Erythroblast (primary cell): Measurements from ENCODE around the gene AKR1A1.
"Not testable (repeated sequence)": the region's sequence is repeated elsewhere in the genome, so short reads cannot be mapped to it uniquely, and the experiment has no call there.

Experiments used
- DNase-seq, 2 experiments: peaks; one replicate each; lab custom pipeline; 2025; lab: John Stamatoyannopoulos, UW
- GATA1 ChIP-seq: IDR thresholded peaks from 2 replicates; pipeline ENCODE4 v1.6.1; 2011; ENCODE audit warnings: low read depth, mild to moderate bottlenecking, control low read depth, low read length, moderate library complexity
- POLR2A ChIP-seq: IDR thresholded peaks from 2 replicates; pipeline ENCODE4 v1.6.1; 2011; ENCODE audit warnings: mild to moderate bottlenecking, low read length

The AKR1A1 gene

DNA sequence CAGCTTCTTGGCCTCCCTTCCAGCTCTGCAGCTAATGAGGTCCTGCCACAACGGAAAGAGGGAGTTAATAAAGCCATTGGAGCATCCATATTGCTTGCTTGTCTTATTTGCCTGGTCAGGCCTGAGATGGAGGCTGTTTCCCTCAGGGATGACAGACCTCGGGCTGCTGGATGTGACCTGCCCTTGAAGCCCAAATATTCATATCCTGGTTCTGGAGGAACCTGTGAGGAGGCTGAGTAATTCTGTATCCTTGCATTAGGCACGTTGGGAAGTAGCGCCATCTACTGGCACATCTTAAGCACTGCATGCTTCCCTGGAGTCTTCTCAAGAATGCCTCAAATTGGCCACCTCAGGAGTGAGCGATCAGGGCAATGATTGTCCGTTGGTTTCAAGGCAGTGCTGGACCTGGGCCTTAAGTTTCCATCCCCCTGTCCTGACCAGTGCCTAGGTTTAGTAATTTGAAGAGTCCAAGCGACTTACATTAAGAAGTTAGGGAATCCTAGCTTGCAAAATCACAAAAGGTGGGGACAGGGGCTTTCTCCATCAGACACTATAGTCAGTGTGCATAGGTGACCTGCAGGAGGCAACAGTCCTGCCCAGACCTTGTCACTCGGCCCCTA is 19.4 kb downstream of the AKR1A1 start:
- TF ChIP-seq GATA1, result no peak
- no peak for TF ChIP-seq POLR2A
- peak; percentile 77 to 89 for DNase-seq

DNA sequence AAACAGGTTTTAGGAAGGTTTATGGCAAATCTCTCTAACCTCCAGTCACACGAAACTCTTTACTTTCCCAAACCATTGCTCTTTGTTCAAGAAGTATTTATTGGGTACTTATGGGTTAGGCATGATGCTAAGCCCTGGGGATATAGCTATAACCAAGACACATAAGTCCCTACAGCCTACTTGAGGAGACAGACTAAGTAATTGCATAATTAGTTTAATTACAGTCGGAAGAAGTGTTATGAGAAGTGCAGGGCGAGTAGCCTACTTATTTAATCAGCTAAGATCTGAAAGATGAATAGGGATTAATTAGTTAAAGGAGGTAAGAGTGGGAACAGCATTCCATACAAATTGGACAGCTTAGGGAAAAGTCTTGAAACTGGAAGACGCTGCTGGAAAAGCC is 20.0 kb downstream of the AKR1A1 start:
- TF ChIP-seq POLR2A (no peak), GATA1 (no peak)
- DNase-seq, result no peak

DNA sequence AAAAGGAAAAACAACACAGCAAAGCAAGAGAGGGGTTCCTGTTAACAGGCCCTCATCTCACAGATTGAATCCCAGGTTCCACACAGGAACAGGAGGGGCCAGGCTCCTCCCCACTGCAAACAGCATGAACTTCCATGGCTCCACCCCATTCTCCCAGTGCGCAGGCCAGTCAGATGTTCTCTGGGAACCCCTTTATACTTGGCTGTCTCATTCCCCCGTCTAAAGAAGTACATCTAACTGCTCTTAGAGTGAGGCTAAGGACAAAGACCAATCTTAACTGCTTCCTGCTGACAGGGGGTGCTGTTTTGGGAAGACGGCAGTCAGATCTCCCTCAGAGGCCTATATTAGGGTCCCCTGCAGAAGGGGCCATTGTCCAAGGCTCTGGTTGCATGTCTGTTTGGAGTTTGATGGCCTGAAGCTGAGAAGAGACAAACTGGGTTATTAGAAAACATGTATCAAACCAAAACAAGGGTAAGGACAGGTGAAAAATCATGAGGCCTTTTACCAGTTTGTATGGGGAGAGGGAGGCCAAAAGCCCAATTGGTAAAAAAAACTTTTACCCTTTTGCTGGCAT is 22.7 kb downstream of the AKR1A1 start:
- no peak for DNase-seq

GRCh38 chr1:45574105-45574626 is 23.5 kb downstream of the AKR1A1 start:
- TF ChIP-seq GATA1 (no peak), POLR2A (no peak)
- DNase-seq, result peak in 1 of 2 experiments; percentile 28

More for the DNA sequence above, 22.7 kb downstream of the AKR1A1 start:
- TF ChIP-seq GATA1, result no peak
- TF ChIP-seq POLR2A, result no peak

- DNase-seq, result peak; percentile 97 to 98
- TF ChIP-seq GATA1 (no peak), POLR2A (no peak)
Measured at GRCh38 chr1:45583264-45583665, 32.6 kb downstream of the AKR1A1 start.

DNA sequence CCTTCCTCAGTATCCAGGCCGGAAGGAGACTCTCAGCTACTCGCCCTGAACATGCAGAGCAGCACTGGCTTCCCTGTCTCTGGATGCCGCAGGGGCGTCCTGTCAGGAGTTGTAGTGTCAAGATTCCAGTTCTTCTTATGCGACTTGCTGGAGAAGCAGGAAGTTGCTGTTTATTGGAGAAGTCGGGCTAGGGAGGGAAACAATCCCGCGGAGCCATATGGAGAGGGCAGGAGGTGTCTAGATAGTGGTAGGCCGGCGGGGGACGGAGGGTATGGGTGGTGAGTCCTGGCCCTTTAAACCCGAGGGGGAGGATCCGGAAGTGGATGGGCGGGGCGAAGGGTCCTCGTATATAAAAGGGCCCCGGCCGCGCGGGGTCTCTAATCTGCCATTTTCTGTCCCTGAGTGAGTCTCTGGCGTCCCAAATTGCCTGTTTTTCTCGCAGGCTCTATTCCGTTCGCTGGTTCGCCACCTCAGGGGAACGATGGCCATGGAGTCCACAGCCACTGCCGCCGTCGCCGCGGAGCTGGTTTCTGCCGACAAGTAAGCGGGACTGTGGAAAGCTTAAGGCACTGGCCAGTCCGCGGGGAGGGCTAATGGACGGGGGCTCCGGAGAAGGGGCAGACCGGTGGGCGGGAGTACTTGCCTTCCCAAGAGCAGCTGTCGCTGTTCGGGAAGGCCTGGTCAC is 33.2 kb downstream of the AKR1A1 start, which contains the start of gene NASP:
Gene NASP, plus strand, starts transcription at position 376 of the 685 bp plus-strand sequence. Its CDS starts 106 bp downstream, at position 482.
- TF ChIP-seq POLR2A (peak; percentile 98), GATA1 (no peak)
- DNase-seq, result peak; percentile 88 to 92

DNA sequence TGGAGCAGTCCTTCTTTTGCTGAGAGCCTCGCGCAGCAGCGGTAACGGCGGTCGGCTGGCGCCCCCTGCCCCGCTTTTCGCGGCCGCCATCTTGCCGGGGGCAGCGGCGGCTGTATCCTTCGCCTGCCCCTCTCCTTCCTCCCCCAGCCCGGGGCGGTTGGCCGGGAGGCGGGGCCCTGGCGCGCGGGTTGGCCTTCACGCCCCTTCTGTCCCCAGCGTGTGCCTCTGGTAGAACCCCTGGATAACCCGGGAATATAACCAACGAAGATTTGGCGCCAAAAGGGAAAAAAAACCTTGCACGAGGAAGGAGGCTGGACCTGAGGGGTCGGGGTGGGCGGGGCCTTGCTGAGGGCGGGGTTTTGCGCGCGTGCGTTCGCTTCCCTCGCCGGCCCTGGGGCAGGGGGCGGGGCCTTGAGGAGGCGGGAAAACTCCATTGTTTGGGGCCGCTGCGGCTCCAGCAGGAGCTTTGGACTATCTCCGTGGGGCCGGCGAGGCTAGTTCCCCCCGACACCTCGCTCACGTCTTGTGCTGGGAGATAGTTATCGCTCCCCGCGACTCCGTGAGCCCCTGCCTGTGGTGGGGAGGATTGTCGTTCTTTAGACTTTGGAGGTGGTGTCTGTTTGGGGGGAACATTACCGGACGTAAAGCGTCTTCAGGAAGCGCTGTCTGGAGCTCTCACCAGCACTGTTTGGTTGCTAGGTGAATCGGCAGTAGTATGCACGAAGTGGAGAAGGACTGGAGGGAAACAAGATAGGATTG is 33.9 kb downstream of the AKR1A1 start:
- DNase-seq, result peak; percentile 93
- TF ChIP-seq POLR2A (no peak), GATA1 (no peak)

DNA sequence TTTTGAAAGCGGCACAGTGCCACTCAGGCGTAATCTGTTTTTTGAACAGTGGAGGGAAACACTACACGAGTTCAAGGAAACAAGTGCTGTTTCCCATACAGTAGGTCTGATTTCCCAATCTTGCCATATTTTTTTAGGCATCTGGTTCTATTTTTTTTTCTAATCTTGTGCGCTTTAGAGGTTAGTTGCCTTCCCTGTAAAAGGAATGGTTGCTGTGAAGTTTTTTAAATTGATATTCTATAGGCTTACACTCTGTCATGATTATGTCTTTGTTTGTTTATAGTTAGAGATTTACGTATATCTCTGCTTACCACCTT is 34.4 kb downstream of the AKR1A1 start:
- DNase-seq, result no peak
- no peak for TF ChIP-seq GATA1
- no peak for TF ChIP-seq POLR2A

- peak; percentile 38 to 48 for DNase-seq
- TF ChIP-seq POLR2A (no peak), GATA1 (no peak)
Measured at GRCh38 chr1:45585496-45586075, 35.0 kb downstream of the AKR1A1 start.

- TF ChIP-seq GATA1 (no peak), POLR2A (no peak)
- no peak for DNase-seq
Measured at GRCh38 chr1:45586769-45587168, 36.1 kb downstream of the AKR1A1 start.

DNA sequence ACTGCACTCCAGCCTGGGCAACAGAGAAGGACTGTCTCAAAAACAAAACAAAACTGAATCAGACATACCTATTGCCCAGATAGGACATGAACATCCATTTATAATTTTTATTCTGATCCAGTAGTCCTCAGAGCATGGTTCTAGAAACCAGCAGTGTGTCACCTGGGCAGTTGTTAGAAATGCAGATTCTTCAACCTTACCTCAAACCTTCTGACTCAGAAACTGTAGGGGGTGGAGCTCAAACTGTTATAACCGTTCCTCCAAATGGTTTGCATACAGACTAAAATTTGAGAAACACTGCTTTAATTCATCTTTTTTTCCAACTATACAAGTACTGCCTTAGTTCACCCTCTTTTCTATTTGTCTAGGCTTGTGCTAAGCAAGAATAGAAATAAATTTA is 39.2 kb downstream of the AKR1A1 start:
- TF ChIP-seq POLR2A, result no peak
- TF ChIP-seq GATA1, result no peak
- DNase-seq, result no peak

GRCh38 chr1:45594412-45594811 is 43.8 kb downstream of the AKR1A1 start:
- DNase-seq, result no peak
- no peak for TF ChIP-seq POLR2A
- TF ChIP-seq GATA1, result no peak

GRCh38 chr1:45596765-45597164 is 46.1 kb downstream of the AKR1A1 start:
- DNase-seq, result not testable (repeated sequence)
